Kidney glomerular epithelial cell (primary cell): ENCODE measurements around the gene OR52J3.
A peak's percentile ranks its signal among the peaks of the same experiment; 100 is the strongest.
"Not testable (repeated sequence)": the region's sequence is repeated elsewhere in the genome, so short reads cannot be mapped to it uniquely, and the experiment has no call there.

Experiments used
- DNase-seq: peaks from one replicate; lab custom pipeline; 2025; lab: John Stamatoyannopoulos, UW

The OR52J3 gene

GRCh38 chr11:5046226-5046625, at the start of gene OR52J3:
TSS of gene OR52J3 (plus strand) at chr11:5046526. CDS start at chr11:5046526, 0 bp downstream.
- DNase-seq: no peak

GRCh38 chr11:5004424-5005274, 41.7 kb upstream of the OR52J3 start:
- peak; percentile 59 for DNase-seq

GRCh38 chr11:5007561-5007960, 38.8 kb upstream of the OR52J3 start:
- DNase-seq: no peak

GRCh38 chr11:5011254-5011653, 35.1 kb upstream of the OR52J3 start:
- DNase-seq: no peak

GRCh38 chr11:5013012-5013411, 33.3 kb upstream of the OR52J3 start:
- DNase-seq: no peak

DNA sequence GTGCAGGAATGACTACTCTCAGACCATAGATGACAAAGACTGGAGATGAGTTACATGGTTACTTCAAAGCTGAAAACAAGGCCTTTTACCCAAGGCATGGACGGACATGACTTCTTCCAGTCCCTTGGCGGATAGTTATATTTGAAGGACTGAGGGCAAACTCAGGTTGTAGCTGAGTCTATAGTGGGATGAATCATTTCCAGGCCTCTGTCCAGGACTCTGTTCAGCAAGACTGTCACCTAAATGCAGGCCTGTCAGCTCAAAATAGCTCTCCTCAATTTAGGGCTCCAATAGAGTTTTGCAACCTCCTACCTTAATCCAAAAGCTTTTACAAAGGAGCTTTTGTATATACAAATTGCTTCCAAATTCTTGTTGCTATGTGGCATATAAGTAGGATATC, 24.3 kb upstream of the OR52J3 start:
- no peak for DNase-seq

DNA sequence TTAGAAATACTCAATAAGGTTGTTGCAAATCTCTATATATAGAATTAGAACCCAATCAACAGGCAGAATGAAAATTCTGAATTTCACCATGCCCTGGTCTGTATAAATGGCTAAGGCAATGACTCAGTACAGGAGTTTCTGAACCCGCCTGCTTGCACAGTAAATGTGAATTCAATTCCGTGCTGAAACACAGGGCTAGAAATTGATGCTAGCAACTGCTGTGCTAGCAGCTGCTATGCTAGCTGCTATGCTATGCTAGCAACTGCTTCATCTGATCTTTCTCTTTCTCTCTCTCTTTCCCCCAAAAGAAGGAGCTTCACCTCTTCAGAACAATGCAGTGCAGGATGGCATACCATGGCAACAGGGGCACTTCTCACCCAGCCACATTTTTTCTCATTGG, 9.7 kb upstream of the OR52J3 start:
- no peak for DNase-seq

DNA sequence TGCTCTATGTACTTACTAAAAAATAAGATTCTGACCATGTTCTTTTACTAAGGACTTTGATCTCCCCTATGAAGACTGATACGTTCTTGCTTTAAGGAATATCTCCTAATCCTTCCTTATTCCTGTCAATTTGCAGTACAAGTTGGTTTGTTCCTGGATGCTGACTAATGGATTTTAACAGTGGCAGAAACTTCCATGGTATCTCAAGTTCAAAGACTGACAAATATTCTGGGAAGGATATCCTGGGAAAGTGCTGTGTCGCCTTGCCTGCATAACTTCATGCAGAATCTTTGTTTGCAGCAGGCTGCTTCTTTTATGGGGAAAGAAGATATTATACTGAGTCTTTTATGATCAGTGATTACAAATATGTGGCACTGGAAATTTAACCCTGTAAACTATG, 8.4 kb upstream of the OR52J3 start:
- no peak for DNase-seq

DNA sequence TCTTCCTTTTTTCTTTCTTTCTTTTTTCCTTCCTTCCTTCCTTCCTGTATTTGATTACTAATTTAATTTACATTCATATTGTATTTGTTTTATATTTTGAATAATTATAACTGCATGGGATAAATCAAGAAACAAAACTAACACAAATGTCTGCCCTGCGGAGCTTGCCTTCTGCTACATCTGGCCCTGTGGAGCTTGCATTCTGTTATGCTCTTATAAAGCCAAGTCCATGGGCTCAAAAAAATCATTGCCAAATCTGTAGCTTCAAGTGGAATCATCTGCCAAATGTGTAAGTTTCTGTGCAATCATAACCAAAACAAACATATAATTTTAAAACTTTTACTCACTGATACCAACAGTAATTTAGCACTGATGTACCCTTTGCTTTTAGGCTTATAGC, 8.0 kb upstream of the OR52J3 start:
- DNase-seq: no peak

DNA sequence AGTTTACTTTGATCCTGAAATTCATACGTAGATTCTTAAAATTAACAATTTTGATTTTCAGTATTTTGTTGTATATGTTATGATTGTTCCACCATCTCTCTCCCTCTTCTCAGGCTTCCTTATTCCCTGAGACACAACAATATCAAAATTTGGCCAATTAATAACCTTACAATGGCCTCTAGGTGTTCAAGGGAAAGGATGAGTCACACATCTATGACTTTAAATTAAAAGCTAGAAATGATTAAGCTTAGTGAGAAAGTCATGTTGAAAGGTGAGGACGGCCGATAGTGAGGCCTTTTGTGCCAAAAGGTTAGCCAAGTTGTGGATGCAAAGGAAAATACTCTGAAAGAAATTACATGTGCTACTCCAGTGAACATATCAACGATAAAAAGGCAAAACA, 5.5 kb upstream of the OR52J3 start:
- no peak for DNase-seq

DNA sequence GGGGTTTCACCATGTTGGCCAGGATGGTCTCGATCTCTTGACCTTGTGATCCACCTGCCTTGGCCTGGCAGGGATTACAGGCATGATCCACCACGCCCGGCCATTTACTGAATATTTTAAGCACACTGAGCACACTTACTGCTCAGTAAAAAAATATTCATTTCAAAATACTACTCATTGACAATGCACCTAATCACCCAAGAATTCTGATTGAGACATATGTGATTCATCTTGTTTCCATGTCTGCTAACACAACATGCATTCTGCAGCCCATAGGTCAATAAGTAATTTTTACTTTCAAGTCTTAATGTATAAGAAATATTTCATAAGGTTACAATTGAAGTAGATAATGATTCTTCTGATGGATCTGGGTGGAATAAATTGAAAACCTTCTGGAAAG, 4.2 kb upstream of the OR52J3 start:
- DNase-seq: no peak

GRCh38 chr11:5043380-5043779, 2.9 kb upstream of the OR52J3 start:
- no peak for DNase-seq

DNA sequence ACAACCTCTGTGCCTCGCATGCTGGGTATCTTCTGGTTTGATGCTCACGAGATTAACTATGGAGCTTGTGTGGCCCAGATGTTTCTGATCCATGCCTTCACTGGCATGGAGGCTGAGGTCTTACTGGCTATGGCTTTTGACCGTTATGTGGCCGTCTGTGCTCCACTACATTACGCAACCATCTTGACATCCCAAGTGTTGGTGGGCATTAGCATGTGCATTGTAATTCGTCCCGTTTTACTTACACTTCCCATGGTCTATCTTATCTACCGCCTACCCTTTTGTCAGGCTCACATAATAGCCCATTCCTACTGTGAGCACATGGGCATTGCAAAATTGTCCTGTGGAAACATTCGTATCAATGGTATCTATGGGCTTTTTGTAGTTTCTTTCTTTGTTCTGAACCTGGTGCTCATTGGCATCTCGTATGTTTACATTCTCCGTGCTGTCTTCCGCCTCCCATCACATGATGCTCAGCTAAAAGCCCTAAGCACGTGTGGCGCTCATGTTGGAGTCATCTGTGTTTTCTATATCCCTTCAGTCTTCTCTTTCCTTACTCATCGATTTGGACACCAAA, 516 bp downstream of the OR52J3 start:
- DNase-seq: no peak

DNA sequence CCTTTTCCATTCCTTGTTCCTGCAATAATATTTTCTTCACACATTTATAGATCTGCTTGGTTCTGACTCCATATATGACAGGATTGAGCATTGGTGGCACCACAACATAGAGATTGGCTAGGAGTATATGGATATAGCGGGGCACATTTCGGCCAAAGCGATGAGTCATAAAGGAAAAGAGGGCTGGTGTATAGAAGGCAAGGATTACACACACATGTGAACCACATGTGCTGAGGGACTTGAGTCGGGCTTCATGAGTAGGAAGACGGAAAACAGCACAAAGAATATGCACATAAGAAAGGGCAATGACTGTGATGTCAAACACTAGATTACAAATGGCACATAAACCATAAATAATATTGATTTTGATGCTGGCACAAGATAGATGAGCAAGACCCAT, 12.4 kb downstream of the OR52J3 start:
- DNase-seq: not testable (repeated sequence)

GRCh38 chr11:5059391-5059790, 13.1 kb downstream of the OR52J3 start, which contains the start of gene OR52E2:
TSS of gene OR52E2 (minus strand) at chr11:5059627. CDS start at chr11:5059627, 0 bp downstream.
- DNase-seq: no peak

- DNase-seq: no peak
Observed at GRCh38 chr11:5065027-5065426, 18.7 kb downstream of the OR52J3 start.

DNA sequence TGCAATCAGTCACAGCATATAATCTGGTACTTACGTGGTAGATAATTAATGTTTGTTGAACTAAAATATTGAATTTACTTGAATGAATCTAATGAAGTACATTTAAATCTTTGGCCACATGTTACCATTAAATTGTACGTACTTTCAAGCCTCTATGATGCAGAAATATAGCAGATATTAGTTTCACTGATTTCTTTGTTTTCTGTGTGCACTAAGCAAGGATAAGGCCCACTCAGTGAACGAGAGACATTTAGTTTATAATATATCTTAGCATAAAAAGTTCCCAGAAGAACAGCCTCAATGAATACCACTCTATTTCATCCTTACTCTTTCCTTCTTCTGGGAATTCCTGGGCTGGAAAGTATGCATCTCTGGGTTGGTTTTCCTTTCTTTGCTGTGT, 22.9 kb downstream of the OR52J3 start, which contains the start of gene OR52E1:
Gene OR52E1 (plus strand): TSS at position 301 of the 400 bp plus-strand sequence.
- no peak for DNase-seq

DNA sequence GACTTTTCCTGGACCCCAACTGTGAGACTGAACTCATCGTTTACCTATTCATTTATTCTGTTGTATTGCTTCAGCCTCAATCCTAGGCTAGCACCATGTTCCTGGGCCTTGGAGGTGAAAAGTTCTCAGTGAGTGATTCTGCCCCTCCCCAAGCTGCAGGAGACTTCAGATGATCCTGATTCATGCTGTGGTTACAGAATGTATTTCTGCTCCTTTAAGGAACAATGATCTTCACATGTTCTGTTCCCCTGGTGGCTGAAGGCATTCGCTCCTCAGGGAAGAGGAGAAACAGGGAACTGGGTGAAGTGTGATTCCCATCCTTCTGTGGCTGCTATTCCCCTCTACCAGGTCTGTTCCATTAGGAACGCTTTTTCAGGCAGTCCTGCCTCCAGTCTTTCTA, 25.5 kb downstream of the OR52J3 start:
- peak; percentile 6 for DNase-seq

GRCh38 chr11:5081405-5081804, 35.1 kb downstream of the OR52J3 start:
- no peak for DNase-seq

DNA sequence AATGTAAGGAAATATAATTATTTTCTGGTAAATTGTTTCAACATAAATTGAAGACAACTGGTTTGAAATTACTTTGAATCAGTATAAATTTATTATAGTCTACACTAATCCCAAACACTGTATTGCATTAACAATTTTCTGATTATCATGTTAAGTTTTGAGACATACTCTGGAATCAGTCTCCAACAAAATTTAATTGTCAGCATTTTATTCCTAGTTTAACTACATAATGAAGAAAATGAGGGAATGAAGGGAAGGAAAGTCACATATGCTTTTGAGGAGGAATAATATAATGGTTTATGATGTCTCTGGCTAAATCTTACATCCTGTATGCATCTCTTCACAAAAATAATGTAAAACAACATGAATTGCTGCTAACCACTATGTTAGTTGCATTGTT, 37.3 kb downstream of the OR52J3 start:
- no peak for DNase-seq

DNA sequence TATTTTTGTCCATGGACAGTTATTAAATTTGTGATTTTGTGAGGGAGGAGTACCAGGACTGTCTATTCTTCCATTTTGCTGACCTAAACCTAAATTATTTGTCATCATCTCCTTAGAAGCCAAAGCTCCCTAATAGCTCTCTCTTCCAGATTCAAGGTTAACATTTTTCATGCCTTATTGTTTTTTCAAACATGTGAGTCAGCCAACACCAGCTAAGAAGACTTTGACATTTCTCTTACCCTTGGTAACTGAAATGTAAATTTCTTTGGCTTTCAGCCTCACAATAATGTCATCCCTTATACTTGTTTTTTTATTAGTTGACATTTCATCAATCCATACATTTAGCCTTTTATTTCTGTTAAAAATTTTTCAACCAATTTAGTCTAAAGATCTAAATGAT, 42.2 kb downstream of the OR52J3 start:
- peak; percentile 30 for DNase-seq

GRCh38 chr11:5090668-5091067, 44.3 kb downstream of the OR52J3 start:
- no peak for DNase-seq

GRCh38 chr11:5092821-5093585, 46.7 kb downstream of the OR52J3 start:
- DNase-seq: no peak
